CD4-positive, alpha-beta T cell (primary cell): ENCODE results near the gene COL13A1. TPM values are rescaled to one million over a fixed set of nuclear protein-coding genes. Genes with fewer than 3 reads are reported as not detected.
A peak's percentile ranks its signal among the peaks of the same experiment; 100 is the strongest.

ENCODE experiments used
- ATAC-seq: fragments of 200-7000 bp; cut with Tn5 transposase; one replicate; pipeline ENCODE4 v1.10.0; 2022; ENCODE audit warnings: mild to moderate bottlenecking; ENCODE audit not compliant: poor library complexity
- CTCF ChIA-PET: fragments of 350-600 bp; sonication (Branson Sonifier 250); formaldehyde crosslinking; loops from one replicate; lab custom pipeline; 2021; ENCODE audit warnings: antibody characterized with exemption, inconsistent platforms; lab: Charles Lee
- POLR2A ChIA-PET: fragments of 350-600 bp; sonication (Branson Sonifier 250); formaldehyde crosslinking; loops from one replicate; lab custom pipeline; 2021; ENCODE audit warnings: antibody characterized with exemption, inconsistent platforms; lab: Charles Lee
- DNase-seq, 14 experiments: peaks; one replicate each; pipeline ENCODE4 v3.0.0-alpha.2; 2013 to 2020; ENCODE audit warnings: mixed read lengths in 2 of 14
- H3K27ac ChIP-seq, 2 donors: one replicate each; pipeline versions ENCODE4 v1.5.1 to v1.7.0; 2013; ENCODE audit warnings: low read length in 2 of 2, low read depth in 1 of 2, mild to moderate bottlenecking in 1 of 2
- H3K27me3 ChIP-seq, 2 experiments: 1 replicate in 1 of 2; 2 replicates in 1 of 2; pipeline versions ENCODE4 v1.6.1 to v1.7.0; 2013; ENCODE audit warnings: low read length in 2 of 2, control low read depth in 1 of 2, mild to moderate bottlenecking in 1 of 2, moderate library complexity in 1 of 2; ENCODE audit not compliant: insufficient read depth in 2 of 2, control insufficient read depth in 1 of 2
- H3K36me3 ChIP-seq: one replicate; pipeline ENCODE4 v1.6.1; 2013; ENCODE audit warnings: low read length, control low read depth; ENCODE audit not compliant: insufficient read depth
- H3K4me1 ChIP-seq: one replicate; pipeline ENCODE4 v1.6.1; 2013; ENCODE audit warnings: low read length, control low read depth; ENCODE audit not compliant: insufficient read depth
- H3K4me3 ChIP-seq: one replicate; pipeline ENCODE4 v1.5.1; 2013; ENCODE audit warnings: mild to moderate bottlenecking, low read length, moderate library complexity
- H3K9me3 ChIP-seq, 2 experiments: 1 replicate in 1 of 2; 2 replicates in 1 of 2; pipeline versions ENCODE4 v1.6.1 to v1.7.0; 2013; ENCODE audit warnings: low read length in 2 of 2, mild to moderate bottlenecking in 2 of 2, control low read depth in 1 of 2, moderate library complexity in 1 of 2; ENCODE audit not compliant: control insufficient read depth in 1 of 2, insufficient read depth in 1 of 2
- H3K27ac Mint-ChIP-seq: one replicate; pipeline ENCODE4 v1.8.0; 2020; ENCODE audit warnings: mixed read lengths
- H3K27me3 Mint-ChIP-seq: one replicate; pipeline ENCODE4 v1.8.0; 2021; ENCODE audit warnings: mixed read lengths
- H3K36me3 Mint-ChIP-seq: one replicate; pipeline ENCODE4 v1.8.0; 2021; ENCODE audit warnings: low read depth, mixed read lengths
- H3K4me1 Mint-ChIP-seq: one replicate; pipeline ENCODE4 v1.8.0; 2021; ENCODE audit warnings: low read depth, mixed read lengths
- H3K4me3 Mint-ChIP-seq: one replicate; pipeline ENCODE4 v1.8.0; 2020; ENCODE audit warnings: mild to moderate bottlenecking, mixed read lengths
- H3K9me3 Mint-ChIP-seq: one replicate; pipeline ENCODE4 v1.8.0; 2020; ENCODE audit warnings: mixed read lengths
- CTCF ChIP-seq: fragments of 200-600 bp; IDR thresholded peaks from one replicate; pipeline ENCODE4 v1.8.0; 2022; ENCODE audit warnings: antibody characterized with exemption, mild to moderate bottlenecking
- intact Hi-C, 2 experiments: fragments of 100-400 bp; cut with DNase I in 1 of 2; cut with micrococcal nuclease in 1 of 2; formaldehyde crosslinking; loops; one replicate each; pipeline versions ENCODE4 v1.15.1 to v1.9.0; 2023 to 2025; cut with DNase I, micrococcal nuclease
- total RNA-seq, 174 experiments: library from RNA in 2 of 174; stranded (reverse) in 2 of 174; gene quantifications; one replicate each; pipeline ENCODE4 v1.2.3 and lab custom pipeline; 2021 to 2026

The COL13A1 gene
- total RNA-seq, 2 experiments from 2014 or later = not detected

GRCh38 chr10:69988094-69988493, 186.4 kb downstream of the COL13A1 start:
- ChIA-PET POLR2A (no interaction called here), CTCF (no interaction called here)
- no peak overlapping the region for H3K27ac Mint-ChIP-seq
- peaks cover 22% of the 10 kb centered on the region for H3K27me3 Mint-ChIP-seq
- no peak for ATAC-seq
- H3K9me3 ChIP-seq = no peaks in the 10 kb centered on the region
- TF ChIP-seq CTCF = no peak
- H3K4me1 Mint-ChIP-seq = no peaks in the 10 kb centered on the region
- H3K27ac ChIP-seq = no peak overlapping the region
- no peaks in the 10 kb centered on the region for H3K9me3 Mint-ChIP-seq
- H3K4me1 ChIP-seq = no peaks in the 10 kb centered on the region
- H3K36me3 Mint-ChIP-seq = no peaks in the 10 kb centered on the region
- no peak overlapping the region for H3K4me3 ChIP-seq
- H3K27me3 ChIP-seq = peaks cover 3 to 8% of the 10 kb centered on the region in 2 experiments
- DNase-seq = no peak
- no peak overlapping the region for H3K4me3 Mint-ChIP-seq
- intact Hi-C loops = no loop called here
- H3K36me3 ChIP-seq = no peaks in the 10 kb centered on the region

GRCh38 chr10:69991151-69991550, 189.4 kb downstream of the COL13A1 start:
- Mint-ChIP-seq H3K9me3 (no peaks in the 10 kb centered on the region), H3K27ac (no peak overlapping the region), H3K27me3 (peaks cover 13% of the 10 kb centered on the region), H3K4me3 (no peak overlapping the region), H3K36me3 (no peaks in the 10 kb centered on the region), H3K4me1 (no peaks in the 10 kb centered on the region)
- Histone ChIP-seq H3K27me3 (peaks cover 0 to 5% of the 10 kb centered on the region in 2 experiments), H3K9me3 (no peaks in the 10 kb centered on the region), H3K4me3 (no peak overlapping the region), H3K36me3 (no peaks in the 10 kb centered on the region), H3K4me1 (no peaks in the 10 kb centered on the region), H3K27ac (no peak overlapping the region)
- no peak for TF ChIP-seq CTCF
- intact Hi-C loops = no loop called here
- ATAC-seq (no peak), DNase-seq (no peak)
- ChIA-PET CTCF (no interaction called here), POLR2A (no interaction called here)

GRCh38 chr10:69994262-69994661, 192.6 kb downstream of the COL13A1 start:
- H3K4me3 Mint-ChIP-seq = no peak overlapping the region
- Histone ChIP-seq H3K9me3 (no peaks in the 10 kb centered on the region), H3K36me3 (no peaks in the 10 kb centered on the region), H3K4me1 (no peaks in the 10 kb centered on the region), H3K27me3 (peaks cover 0 to 4% of the 10 kb centered on the region in 2 experiments), H3K4me3 (no peak overlapping the region), H3K27ac (no peak overlapping the region)
- H3K4me1 Mint-ChIP-seq = no peaks in the 10 kb centered on the region
- H3K36me3 Mint-ChIP-seq = no peaks in the 10 kb centered on the region
- ATAC-seq = no peak
- H3K9me3 Mint-ChIP-seq = no peaks in the 10 kb centered on the region
- TF ChIP-seq CTCF = no peak
- peaks cover 12% of the 10 kb centered on the region for H3K27me3 Mint-ChIP-seq
- H3K27ac Mint-ChIP-seq = no peak overlapping the region
- peak in 3 of 14 experiments; percentile 25 to 41 (median 26) for DNase-seq
- CTCF ChIA-PET = no interaction called here
- POLR2A ChIA-PET = no interaction called here
- intact Hi-C loops = no loop called here
